GM18858 (cell line): ENCODE data around the gene NBPF1.
"Not testable (repeated sequence)": the region's sequence is repeated elsewhere in the genome, so short reads cannot be mapped to it uniquely, and the experiment has no call there.

Source experiments
- ATAC-seq: cut with Tn5 transposase; IDR thresholded peaks from one replicate; pipeline ENCODE4 v1.9.1; 2021; ENCODE audit not compliant: unreplicated experiment

The NBPF1 gene

GRCh38 chr1:16623812-16624719 is 10.7 kb upstream of the NBPF1 start:
- ATAC-seq = not testable (repeated sequence)

DNA sequence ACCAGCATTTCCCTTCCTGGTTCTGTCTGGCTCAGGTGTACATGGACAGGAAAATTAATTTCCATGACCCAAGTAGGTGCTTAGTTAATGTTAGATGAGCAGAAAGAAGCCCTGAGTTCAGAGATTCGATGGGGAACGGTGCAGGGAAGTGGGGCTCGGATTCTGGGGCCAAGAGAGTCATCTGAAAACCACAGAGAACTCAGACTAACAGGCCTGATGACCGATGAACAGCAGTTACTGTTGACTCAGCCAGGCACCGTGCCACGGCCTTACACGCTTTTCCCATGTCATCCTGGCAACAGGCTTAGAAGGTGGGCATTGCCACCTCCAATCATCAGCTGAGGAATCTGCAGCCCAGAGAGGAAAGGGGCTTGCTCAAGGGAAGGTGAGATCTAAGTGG is 10.0 kb upstream of the NBPF1 start:
- ATAC-seq = not testable (repeated sequence)

GRCh38 chr1:16621681-16622315 is 8.4 kb upstream of the NBPF1 start:
- not testable (repeated sequence) for ATAC-seq

GRCh38 chr1:16621300-16621658 is 7.9 kb upstream of the NBPF1 start:
- ATAC-seq = no peak

- ATAC-seq = not testable (repeated sequence)
Observed at GRCh38 chr1:16619803-16620501, 6.6 kb upstream of the NBPF1 start.

DNA sequence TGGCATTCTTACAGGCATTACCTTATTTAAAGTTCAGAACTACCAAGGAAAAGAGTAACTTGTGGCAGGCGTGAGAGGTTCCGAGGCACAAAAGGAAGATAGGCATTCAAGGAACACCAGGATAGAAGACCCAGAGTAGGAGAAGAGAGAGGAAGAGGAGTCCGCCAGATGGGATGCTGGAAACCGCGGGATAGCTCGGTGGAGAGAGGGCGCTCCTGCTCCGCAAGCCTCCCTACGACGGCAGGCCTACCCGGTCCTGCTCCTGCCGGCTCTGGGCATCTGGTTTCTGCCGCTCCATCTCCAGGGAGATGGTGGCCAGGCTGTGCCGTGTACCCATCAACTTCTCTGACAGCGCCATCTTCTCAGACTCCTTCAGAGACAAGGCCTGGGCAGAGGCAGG is 5.4 kb upstream of the NBPF1 start:
- no peak for ATAC-seq

GRCh38 chr1:16617778-16618580 is 4.6 kb upstream of the NBPF1 start:
- ATAC-seq = no peak

DNA sequence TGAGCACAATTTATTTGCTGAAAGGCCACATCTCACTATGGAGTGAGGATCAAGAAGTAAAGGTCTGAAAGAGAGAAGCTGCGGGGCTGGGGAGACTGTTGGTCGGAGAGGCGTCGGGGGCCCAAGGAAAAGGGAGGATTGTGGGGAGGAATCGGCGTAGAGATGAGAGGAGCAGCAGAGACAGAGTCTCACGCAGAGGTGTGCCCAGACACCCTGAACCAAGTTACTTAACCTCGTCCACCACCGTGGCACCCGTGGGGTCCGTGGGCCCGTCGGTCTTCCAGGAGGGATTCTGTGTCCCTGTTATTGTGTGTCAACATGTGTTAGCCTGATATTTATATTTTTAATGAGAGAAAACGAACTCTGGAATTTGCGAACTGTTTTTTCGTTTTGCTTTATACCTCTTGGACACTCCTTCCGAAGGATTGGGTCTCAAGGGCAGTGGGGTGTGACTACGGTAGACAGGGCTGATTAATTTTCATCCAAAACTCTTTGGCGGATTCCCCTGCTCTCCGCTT is 3.8 kb upstream of the NBPF1 start:
- ATAC-seq = no peak

DNA sequence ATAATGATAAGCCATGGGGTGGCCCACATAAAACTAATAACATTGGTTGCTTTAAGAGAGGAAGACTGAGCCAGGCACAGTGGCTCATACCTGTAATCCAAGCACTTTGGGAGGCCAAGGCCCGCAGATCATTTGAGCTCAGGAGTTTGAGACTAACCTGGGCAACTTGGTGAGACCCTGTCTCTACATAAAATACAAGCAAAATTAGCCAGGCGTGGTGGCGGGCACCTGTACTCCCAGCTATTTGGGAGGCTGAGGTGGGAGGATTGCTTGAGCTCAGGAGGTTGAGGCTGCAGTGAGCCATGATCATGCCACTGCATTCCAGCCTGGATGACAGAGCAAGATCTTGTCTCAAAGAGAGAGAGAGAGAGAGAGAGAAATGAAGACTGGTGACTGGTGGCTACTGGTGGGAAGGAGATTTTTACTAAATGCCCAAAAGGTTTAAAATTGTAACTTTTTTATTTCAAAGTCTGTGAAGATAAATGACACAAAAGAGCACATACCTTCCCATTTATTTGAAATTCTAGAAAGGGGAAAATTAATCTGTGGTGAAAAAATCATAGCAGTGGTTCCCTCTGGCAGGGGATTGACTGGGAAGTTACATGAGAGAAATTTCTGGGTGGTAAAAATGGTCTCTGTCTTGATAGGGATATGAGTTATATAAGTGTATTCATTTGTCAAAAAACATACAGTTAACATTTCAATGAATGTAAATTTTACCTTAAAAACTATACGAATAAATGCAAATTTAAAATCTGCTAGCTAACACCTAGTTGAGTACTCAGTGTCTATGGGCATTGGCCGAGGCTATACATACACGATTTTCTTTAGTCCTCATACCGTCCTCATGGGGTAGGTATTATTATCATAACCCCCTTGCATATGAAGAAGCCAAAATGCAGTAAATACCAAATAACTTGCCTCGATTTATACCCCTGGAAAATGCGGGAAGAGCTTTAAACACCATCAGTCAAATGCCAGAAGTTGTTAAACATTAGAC is 2.2 kb upstream of the NBPF1 start:
- ATAC-seq = no peak

GRCh38 chr1:16614361-16615252 is 1.2 kb upstream of the NBPF1 start:
- no peak for ATAC-seq

- ATAC-seq = no peak
Observed at GRCh38 chr1:16612332-16613172, 812 bp downstream of the NBPF1 start.

GRCh38 chr1:16611981-16612331 is 1.4 kb downstream of the NBPF1 start:
- not testable (repeated sequence) for ATAC-seq

DNA sequence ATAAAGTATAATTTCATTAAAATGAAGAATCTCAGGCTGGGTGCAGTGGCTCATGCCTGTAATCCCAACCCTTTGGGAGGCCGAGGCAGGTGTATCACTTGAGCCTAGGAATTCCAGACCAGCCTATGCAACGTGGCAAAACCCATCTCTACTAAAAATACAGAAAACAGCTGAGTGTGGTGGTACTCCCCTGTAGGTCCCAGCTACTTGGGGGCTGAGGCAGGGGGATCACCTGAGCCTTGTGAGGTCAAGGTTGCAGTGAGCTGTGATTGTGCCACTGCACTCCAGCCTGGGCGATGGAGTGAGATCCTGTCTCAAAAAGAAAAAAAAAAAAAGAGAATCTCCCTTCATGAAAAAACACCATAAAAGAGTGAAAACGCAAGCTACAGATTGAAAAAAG is 2.2 kb downstream of the NBPF1 start:
- ATAC-seq = not testable (repeated sequence)

- ATAC-seq = not testable (repeated sequence)
Observed at GRCh38 chr1:16610553-16610952, 2.8 kb downstream of the NBPF1 start.

DNA sequence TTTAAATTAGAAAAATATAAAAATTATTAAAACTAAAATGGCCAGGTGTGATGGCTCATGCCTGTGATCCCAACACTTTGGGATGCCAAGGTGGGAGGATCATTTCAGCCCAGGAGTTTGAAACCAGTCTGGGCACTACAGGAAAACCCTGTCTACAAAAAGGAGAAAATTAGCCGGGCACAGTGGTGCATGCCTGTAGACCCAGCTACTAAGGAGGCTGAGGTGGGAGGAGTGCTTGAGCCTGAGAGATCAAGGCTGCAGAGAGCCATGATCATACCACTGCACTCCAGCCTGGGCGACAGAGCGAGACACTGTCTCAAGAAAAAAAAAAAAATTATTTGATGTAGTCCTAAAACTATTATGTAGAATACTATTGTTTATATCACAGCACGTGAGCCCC is 3.6 kb downstream of the NBPF1 start:
- not testable (repeated sequence) for ATAC-seq

DNA sequence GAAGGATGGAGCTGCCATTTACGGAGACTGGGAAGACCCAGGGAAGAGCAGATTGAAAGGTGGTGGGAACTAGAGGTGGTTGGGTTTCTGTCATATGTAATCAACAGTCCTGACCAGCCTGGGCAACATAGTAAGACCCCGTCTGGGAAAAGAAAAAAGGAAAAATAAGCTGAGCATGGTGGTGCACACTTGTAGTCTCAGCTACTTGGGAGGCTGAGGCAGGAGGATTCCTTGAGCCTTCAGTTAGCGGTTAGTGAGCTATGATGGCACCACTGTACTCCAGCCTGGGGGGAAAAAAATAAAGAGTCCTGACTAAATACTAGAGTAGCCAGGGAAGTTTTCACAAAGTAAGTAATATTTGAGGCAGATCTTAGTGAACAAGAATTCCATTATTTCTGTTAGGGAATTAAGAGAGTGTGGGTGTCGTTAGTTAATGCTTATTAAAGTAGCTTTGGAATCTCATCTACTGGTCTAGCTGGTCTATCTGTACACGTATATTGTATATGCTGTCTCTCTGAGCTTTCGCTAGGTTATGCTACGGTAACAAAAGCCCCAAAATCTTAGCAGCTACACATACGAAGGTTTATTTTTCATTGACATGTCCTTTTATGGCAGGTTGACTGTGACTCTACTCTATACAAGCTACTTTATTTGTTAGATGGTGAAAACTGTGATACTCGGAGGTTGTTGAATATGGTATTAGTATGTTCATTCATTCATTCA is 4.4 kb downstream of the NBPF1 start:
- ATAC-seq = no peak
